Kidney epithelial cell (primary cell): ENCODE data around the gene PLXNC1. TPM values are rescaled to one million over a fixed set of nuclear protein-coding genes. Genes with fewer than 3 reads are reported as not detected.

Experiments
- DNase-seq: peaks from one replicate; pipeline ENCODE4 v3.0.0-alpha.2; 2010; ENCODE audit warnings: low read depth
- H3K27me3 ChIP-seq: 2 replicates; pipeline ENCODE4 v1.6.0; 2011; ENCODE audit warnings: low read length; ENCODE audit not compliant: control insufficient read depth, insufficient read depth
- H3K36me3 ChIP-seq: 2 replicates; pipeline ENCODE4 v1.5.1; 2011; ENCODE audit warnings: low read length; ENCODE audit not compliant: control insufficient read depth, insufficient read depth
- H3K4me3 ChIP-seq: 2 replicates; pipeline ENCODE4 v1.5.1; 2011; ENCODE audit warnings: low read depth, mild to moderate bottlenecking, control low read depth, low read length
- CTCF ChIP-seq: IDR thresholded peaks from 2 replicates; pipeline ENCODE4 v1.5.1; 2011; ENCODE audit warnings: mild to moderate bottlenecking, moderate library complexity, low read length, control low read depth, inconsistent platforms; ENCODE audit not compliant: insufficient read depth, poor library complexity, severe bottlenecking
- total RNA-seq: library from RNA; depleted of rRNA; stranded (reverse); fragments of >200 nt; gene quantifications from 2 replicates; pipeline ENCODE4 v1.2.3, GENCODE V29; 2015

The PLXNC1 gene
- total RNA-seq, 1 donor from 2014 or later = 0.21 TPM

- TF ChIP-seq CTCF = no peak
- DNase-seq = no peak
- H3K4me3 ChIP-seq = peak overlapping the region; percentile 40
- H3K36me3 ChIP-seq = no peaks in the 10 kb centered on the region
- H3K27me3 ChIP-seq = peaks cover 59% of the 10 kb centered on the region
Measured at GRCh38 chr12:94148739-94149118, 352 bp downstream of the PLXNC1 start.

GRCh38 chr12:94149119-94149780 lies 873 bp downstream of the PLXNC1 start:
- no peak for DNase-seq
- peaks cover 59% of the 10 kb centered on the region for H3K27me3 ChIP-seq
- no peak for TF ChIP-seq CTCF
- no peaks in the 10 kb centered on the region for H3K36me3 ChIP-seq
- H3K4me3 ChIP-seq = peak overlapping the region; percentile 15

- no peak overlapping the region for H3K4me3 ChIP-seq
- TF ChIP-seq CTCF = no peak
- no peak for DNase-seq
- H3K27me3 ChIP-seq = peaks cover 59% of the 10 kb centered on the region
- H3K36me3 ChIP-seq = no peaks in the 10 kb centered on the region
Measured at GRCh38 chr12:94149781-94150239, 1.4 kb downstream of the PLXNC1 start.

GRCh38 chr12:94150240-94151121 lies 2.1 kb downstream of the PLXNC1 start:
- Histone ChIP-seq H3K27me3 (peaks cover 61% of the 10 kb centered on the region), H3K4me3 (no peak overlapping the region), H3K36me3 (no peaks in the 10 kb centered on the region)
- DNase-seq = no peak
- TF ChIP-seq CTCF = no peak

- no peak overlapping the region for H3K4me3 ChIP-seq
- TF ChIP-seq CTCF = no peak
- H3K27me3 ChIP-seq = peaks cover 55% of the 10 kb centered on the region
- H3K36me3 ChIP-seq = no peaks in the 10 kb centered on the region
- no peak for DNase-seq
Measured at GRCh38 chr12:94151582-94151981, 3.2 kb downstream of the PLXNC1 start.
